GM12878 (cell line): ENCODE measurements around the gene ISG20. TPM values are rescaled to one million over a fixed set of nuclear protein-coding genes. Genes with fewer than 3 reads are reported as not detected.

Experiments
- ATAC-seq: fragments of 200-7000 bp; cut with Tn5 transposase; 3 replicates; pipeline ENCODE4 v1.9.1; 2020; ENCODE audit warnings: mild to moderate bottlenecking, moderate library complexity
- BruUV-seq: library from RNA; stranded (reverse); fragments of 400-500 nt; replicated peaks from 2 replicates; lab custom pipeline; 2021; lab: Mats Ljungman, UMichigan
- CTCF ChIA-PET: fragments of 300-600 bp; sonication (Branson Sonifier 250); formaldehyde crosslinking; extraction: SDS; loops from one replicate; lab custom pipeline; 2021; ENCODE audit warnings: inconsistent platforms; lab: Yijun Ruan, JAX
- POLR2A ChIA-PET: fragments of 350-600 bp; formaldehyde crosslinking; extraction: SDS; loops from one replicate; lab custom pipeline; 2021; ENCODE audit warnings: inconsistent platforms; lab: Charles Lee
- RAD21 ChIA-PET: fragments of 300-600 bp; sonication (Branson Sonifier 250); formaldehyde crosslinking; loops from one replicate; lab custom pipeline; 2023; ENCODE audit warnings: antibody characterized with exemption; ENCODE audit not compliant: unreplicated experiment; lab: Charles Lee
- SMC1A ChIA-PET: fragments of 300-600 bp; sonication (Branson Sonifier 250); formaldehyde crosslinking; loops from one replicate; lab custom pipeline; 2023; ENCODE audit not compliant: unreplicated experiment, uncharacterized antibody; lab: Charles Lee
- DNase-seq: peaks from one replicate; pipeline ENCODE4 v3.0.0-alpha.2; 2011; ENCODE audit warnings: low read depth, low spot score
- FAIRE-seq: peaks from 3 replicates; lab custom pipeline; 2011; peaks lifted over from hg19 to GRCh38; lab: Jason Lieb, UNC
- H2AFZ ChIP-seq: 2 replicates; pipeline ENCODE4 v1.6.0; 2011; ENCODE audit warnings: low read depth, low read length, control low read depth; ENCODE audit not compliant: control insufficient read depth
- H3K27ac ChIP-seq: 2 replicates; pipeline ENCODE4 v1.5.1; 2011; ENCODE audit warnings: control low read depth; ENCODE audit not compliant: control insufficient read depth, insufficient read depth
- H3K27me3 ChIP-seq, 2 experiments: replicated peaks in 1 of 2; 2 replicates each; pipeline versions ENCODE4 v1.6.0 to v1.6.1; 2011; ENCODE audit warnings: low read length in 1 of 2; ENCODE audit not compliant: control insufficient read depth in 2 of 2, insufficient read depth in 2 of 2
- H3K36me3 ChIP-seq, 2 experiments: 2 replicates each; pipeline ENCODE4 v1.5.1; 2011; ENCODE audit warnings: low read length in 1 of 2; ENCODE audit not compliant: control insufficient read depth in 2 of 2, insufficient read depth in 2 of 2
- H3K4me1 ChIP-seq: 2 replicates; pipeline ENCODE4 v1.6.1; 2011; ENCODE audit warnings: mild to moderate bottlenecking, low read length, moderate library complexity, mixed read lengths; ENCODE audit not compliant: control insufficient read depth, insufficient read depth
- H3K4me2 ChIP-seq: 2 replicates; pipeline ENCODE4 v1.6.0; 2011; ENCODE audit warnings: control low read depth; ENCODE audit not compliant: control insufficient read depth, insufficient read depth
- H3K4me3 ChIP-seq: fragments of 200-600 bp; sonication (generic); 2 replicates; pipeline ENCODE4 v1.5.1; 2016
- H3K79me2 ChIP-seq: 2 replicates; pipeline ENCODE4 v1.6.0; 2011; ENCODE audit warnings: low read length; ENCODE audit not compliant: control insufficient read depth, insufficient read depth
- H3K9ac ChIP-seq: 2 replicates; pipeline ENCODE4 v1.8.0; 2011; ENCODE audit warnings: low read length, control low read depth, mixed read lengths; ENCODE audit not compliant: control insufficient read depth, insufficient read depth
- H3K9me3 ChIP-seq: replicated peaks from 3 replicates; pipeline ENCODE4 v1.5.1; 2011; ENCODE audit warnings: mild to moderate bottlenecking, low read length; ENCODE audit not compliant: control insufficient read depth, insufficient read depth
- H4K20me1 ChIP-seq: 2 replicates; pipeline ENCODE4 v1.6.0; 2011; ENCODE audit not compliant: control insufficient read depth, insufficient read depth
- CBX5 ChIP-seq: sonication (generic); IDR thresholded peaks from 2 replicates; pipeline ENCODE4 v1.6.1; 2016; ENCODE audit warnings: low read depth, moderate library complexity, mild to moderate bottlenecking, inconsistent platforms
- EZH2 ChIP-seq: IDR thresholded peaks from 2 replicates; pipeline ENCODE4 v1.6.1; 2012; ENCODE audit warnings: low read depth, mild to moderate bottlenecking, control low read depth, inconsistent platforms, low read length, borderline replicate concordance; ENCODE audit not compliant: control insufficient read depth
- MEF2A ChIP-seq: IDR thresholded peaks from 2 replicates; pipeline ENCODE4 v1.6.1; 2011; ENCODE audit warnings: low read depth, mild to moderate bottlenecking, low read length, moderate library complexity; ENCODE audit not compliant: insufficient read depth
- MEF2B ChIP-seq: fragments of 450-650 bp; IDR thresholded peaks from 2 replicates; pipeline ENCODE4 v1.6.1; 2018; ENCODE audit warnings: mild to moderate bottlenecking, moderate library complexity; ENCODE audit not compliant: partially characterized antibody, poor library complexity, severe bottlenecking
- RAD21 ChIP-seq: IDR thresholded peaks from 2 replicates; pipeline ENCODE4 v1.6.1; 2011; ENCODE audit warnings: mild to moderate bottlenecking, low read depth, low read length, moderate library complexity; ENCODE audit not compliant: insufficient read depth
- RCOR1 ChIP-seq: conservative IDR thresholded peaks from 2 replicates; pipeline ENCODE4 v1.6.1; 2012; ENCODE audit warnings: low read depth, low read length, improper control_type of control experiment
- SREBF2 ChIP-seq: IDR thresholded peaks from 2 replicates; pipeline ENCODE4 v1.6.1; 2012; ENCODE audit warnings: mild to moderate bottlenecking, low read length
- SUPT20H ChIP-seq: IDR thresholded peaks from 2 replicates; pipeline ENCODE4 v1.6.1; 2011; ENCODE audit warnings: low read depth, mild to moderate bottlenecking, low read length, moderate library complexity, borderline replicate concordance; ENCODE audit not compliant: control insufficient read depth
- ZNF622 ChIP-seq: fragments of 450-650 bp; IDR thresholded peaks from 2 replicates; pipeline ENCODE4 v1.6.1; 2017; ENCODE audit warnings: mild to moderate bottlenecking, inconsistent platforms
- WGBS: methylation state at CpG from one replicate; pipeline ENCODE4 v1.1.6; 2016; ENCODE audit warnings: low lambda C conversion rate; ENCODE audit not compliant: insufficient replicate concordance, insufficient coverage; ENCODE audit errors: missing lambda C conversion rate; 5-methylcytosine and 5-hydroxymethylcytosine counted together
- in situ Hi-C: fragments of 300-500 bp; cut with MboI; formaldehyde crosslinking; loops from 9 replicates; pipeline ENCODE4 v1.14.3; 2018; ENCODE audit warnings: mixed read lengths
- intact Hi-C: fragments of 100-400 bp; cut with micrococcal nuclease; formaldehyde crosslinking; loops from one replicate; pipeline ENCODE4 v1.14.2; 2022; ENCODE audit not compliant: unreplicated experiment
- polyA plus RNA-seq, 11 experiments: library from polyadenylated mRNA; depleted of rRNA in 4 of 11; unstranded in 6 of 11; stranded (reverse) in 5 of 11; fragments of >200 nt; fragmentation: Nextera tagmentation in 4 of 11; fragmentation: Illumina TruSeq in 1 of 11; extraction: Ambion mirVana in 4 of 11; extraction: Trizol in 1 of 11; gene quantifications; 1 replicate in 1 of 11; 2 replicates in 10 of 11; pipeline versions ENCODE4 v1.2.1 to v1.2.3, GENCODE V29; 2011 to 2016; ENCODE audit warnings: inconsistent platforms in 2 of 11, missing spikeins in 2 of 11, low read depth in 1 of 11
- total RNA-seq, 4 experiments: library from RNA; depleted of rRNA in 3 of 4; stranded (reverse); fragments of >200 nt in 3 of 4; fragmentation: Illumina TruSeq in 1 of 4; extraction: Trizol in 1 of 4; gene quantifications; 2 replicates each; pipeline versions ENCODE4 v1.2.1 to v1.2.3, GENCODE V29; 2013 to 2021
- TF ChIP-seq, protein P1 (sequence below): fragments of 450-650 bp; IDR thresholded peaks from 2 replicates; pipeline ENCODE4 v1.6.1; 2016; ENCODE audit warnings: mild to moderate bottlenecking, moderate library complexity, borderline replicate concordance
- TF ChIP-seq, protein P2 (sequence below): fragments of 450-650 bp; IDR thresholded peaks from 2 replicates; pipeline ENCODE4 v1.6.1; 2014; ENCODE audit warnings: mild to moderate bottlenecking

Gene ISG20
- total and polyA plus RNA-seq, 10 of the 15 experiments (the other 5 are each of a cell fraction or from before 2014, with no cell fraction given) = 23.4 to 210 (median 85.9) TPM

DNA sequence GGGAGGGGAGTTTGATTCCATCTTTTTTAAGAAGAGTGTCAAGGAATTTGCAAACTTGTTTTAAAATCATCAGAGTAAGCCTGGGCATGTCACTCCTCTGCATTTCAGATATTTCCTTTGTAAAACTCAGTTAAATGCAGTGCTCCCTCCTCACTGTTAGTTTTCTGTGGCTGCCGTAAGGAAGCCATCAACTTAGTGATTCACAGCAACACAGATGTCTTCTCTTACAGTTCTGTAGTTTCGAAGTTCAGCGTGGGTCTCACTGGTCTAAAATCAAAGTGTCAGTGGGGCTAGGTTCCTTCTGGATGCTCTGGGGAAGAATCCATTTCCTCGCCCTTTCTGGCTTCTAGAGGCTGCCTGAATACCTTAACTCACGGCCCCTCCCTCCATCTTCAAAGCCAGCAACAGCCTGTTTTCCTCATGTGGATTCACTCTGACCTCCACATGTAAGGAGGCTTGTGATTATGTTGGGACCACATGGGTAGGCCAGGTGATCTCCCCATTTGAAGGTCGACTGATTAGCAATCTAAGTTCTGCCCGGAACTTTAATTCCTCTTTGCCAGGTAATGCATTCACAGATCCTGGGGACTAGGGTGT lies 12.4 kb downstream of the ISG20 start (continued):
- TF ChIP-seq, protein P1, sequence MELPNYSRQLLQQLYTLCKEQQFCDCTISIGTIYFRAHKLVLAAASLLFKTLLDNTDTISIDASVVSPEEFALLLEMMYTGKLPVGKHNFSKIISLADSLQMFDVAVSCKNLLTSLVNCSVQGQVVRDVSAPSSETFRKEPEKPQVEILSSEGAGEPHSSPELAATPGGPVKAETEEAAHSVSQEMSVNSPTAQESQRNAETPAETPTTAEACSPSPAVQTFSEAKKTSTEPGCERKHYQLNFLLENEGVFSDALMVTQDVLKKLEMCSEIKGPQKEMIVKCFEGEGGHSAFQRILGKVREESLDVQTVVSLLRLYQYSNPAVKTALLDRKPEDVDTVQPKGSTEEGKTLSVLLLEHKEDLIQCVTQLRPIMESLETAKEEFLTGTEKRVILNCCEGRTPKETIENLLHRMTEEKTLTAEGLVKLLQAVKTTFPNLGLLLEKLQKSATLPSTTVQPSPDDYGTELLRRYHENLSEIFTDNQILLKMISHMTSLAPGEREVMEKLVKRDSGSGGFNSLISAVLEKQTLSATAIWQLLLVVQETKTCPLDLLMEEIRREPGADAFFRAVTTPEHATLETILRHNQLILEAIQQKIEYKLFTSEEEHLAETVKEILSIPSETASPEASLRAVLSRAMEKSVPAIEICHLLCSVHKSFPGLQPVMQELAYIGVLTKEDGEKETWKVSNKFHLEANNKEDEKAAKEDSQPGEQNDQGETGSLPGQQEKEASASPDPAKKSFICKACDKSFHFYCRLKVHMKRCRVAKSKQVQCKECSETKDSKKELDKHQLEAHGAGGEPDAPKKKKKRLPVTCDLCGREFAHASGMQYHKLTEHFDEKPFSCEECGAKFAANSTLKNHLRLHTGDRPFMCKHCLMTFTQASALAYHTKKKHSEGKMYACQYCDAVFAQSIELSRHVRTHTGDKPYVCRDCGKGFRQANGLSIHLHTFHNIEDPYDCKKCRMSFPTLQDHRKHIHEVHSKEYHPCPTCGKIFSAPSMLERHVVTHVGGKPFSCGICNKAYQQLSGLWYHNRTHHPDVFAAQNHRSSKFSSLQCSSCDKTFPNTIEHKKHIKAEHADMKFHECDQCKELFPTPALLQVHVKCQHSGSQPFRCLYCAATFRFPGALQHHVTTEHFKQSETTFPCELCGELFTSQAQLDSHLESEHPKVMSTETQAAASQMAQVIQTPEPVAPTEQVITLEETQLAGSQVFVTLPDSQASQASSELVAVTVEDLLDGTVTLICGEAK = no peak
- TF ChIP-seq RCOR1 = no peak
- no peak for TF ChIP-seq ZNF622
- no peak for TF ChIP-seq RAD21
- no peak for TF ChIP-seq CBX5

DNA sequence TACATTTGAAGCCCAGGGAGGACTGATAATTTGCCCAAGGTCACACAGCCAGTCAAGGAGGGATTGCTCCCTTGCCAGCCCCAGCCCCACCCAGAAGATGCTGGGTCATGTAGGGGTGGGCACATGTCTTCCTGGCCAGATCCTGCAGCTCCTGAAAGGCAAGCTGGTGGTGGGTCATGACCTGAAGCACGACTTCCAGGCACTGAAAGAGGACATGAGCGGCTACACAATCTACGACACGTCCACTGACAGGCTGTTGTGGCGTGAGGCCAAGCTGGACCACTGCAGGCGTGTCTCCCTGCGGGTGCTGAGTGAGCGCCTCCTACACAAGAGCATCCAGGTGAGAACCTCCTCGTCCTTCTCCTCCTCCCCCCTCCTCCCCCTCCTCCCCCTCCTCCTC lies 13.2 kb downstream of the ISG20 start:
- ChIA-PET POLR2A (no interaction called here), CTCF (interaction anchor here (5.8 kb wide), 1 partner anchor 28 kb away, joined by 61 read pairs; no protein-coding TSS in a partner anchor)
- BruUV-seq = no TSS peak
- Histone ChIP-seq H2AFZ (no peak overlapping the region), H3K79me2 (peaks cover 4% of the 10 kb centered on the region), H3K27ac (no peak overlapping the region), H3K9me3 (no peaks in the 10 kb centered on the region), H3K9ac (no peak overlapping the region), H3K27me3 (no peaks in the 10 kb centered on the region), H3K36me3 (peaks cover 0 to 11% of the 10 kb centered on the region in 2 experiments), H3K4me3 (no peak overlapping the region)
- FAIRE-seq (no peak), ATAC-seq (no peak)
- intact Hi-C loops = no loop called here
- TF ChIP-seq, protein P2, sequence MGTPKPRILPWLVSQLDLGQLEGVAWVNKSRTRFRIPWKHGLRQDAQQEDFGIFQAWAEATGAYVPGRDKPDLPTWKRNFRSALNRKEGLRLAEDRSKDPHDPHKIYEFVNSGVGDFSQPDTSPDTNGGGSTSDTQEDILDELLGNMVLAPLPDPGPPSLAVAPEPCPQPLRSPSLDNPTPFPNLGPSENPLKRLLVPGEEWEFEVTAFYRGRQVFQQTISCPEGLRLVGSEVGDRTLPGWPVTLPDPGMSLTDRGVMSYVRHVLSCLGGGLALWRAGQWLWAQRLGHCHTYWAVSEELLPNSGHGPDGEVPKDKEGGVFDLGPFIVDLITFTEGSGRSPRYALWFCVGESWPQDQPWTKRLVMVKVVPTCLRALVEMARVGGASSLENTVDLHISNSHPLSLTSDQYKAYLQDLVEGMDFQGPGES = no peak
- TF ChIP-seq SUPT20H = no peak
- no peak for TF ChIP-seq ZNF622
- TF ChIP-seq MEF2B = no peak
- TF ChIP-seq MEF2A = no peak
- no peak for TF ChIP-seq EZH2
- no peak for TF ChIP-seq SREBF2
- TF ChIP-seq, all 136 proteins: peak for 0
- Histone ChIP-seq H3K4me2 (no peak overlapping the region), H4K20me1 (peaks cover 2% of the 10 kb centered on the region; the same call in 1 of the 2 replicates), H3K4me1 (peaks cover 35% of the 10 kb centered on the region)
- RAD21 ChIA-PET = no interaction called here
- SMC1A ChIA-PET = no interaction called here
- DNase-seq = no peak
- in situ Hi-C loops = no loop called here
- 88% methylated on average over 8 of the region's 9 CpGs for WGBS
